ENCODE results near the gene TAL1.

The TAL1 gene

GRCh38 chr1:47216278-47217059, 15.6 kb downstream of the TAL1 start:
- Histone ChIP-seq H2AK5ac (ENCODE audit: low read length) (no peak overlapping the region), H2BK12ac (ENCODE audit: low read length) (no peak overlapping the region), H3K4me2 (ENCODE audit: low read length) (no peak overlapping the region)

GRCh38 chr1:47215713-47216112, 16.3 kb downstream of the TAL1 start:
- H2AK5ac ChIP-seq (ENCODE audit: low read length) = no peak overlapping the region
- H3K4me2 ChIP-seq (ENCODE audit: low read length) = no peak overlapping the region
- H3K23ac ChIP-seq (ENCODE audit: low read length) = no peak overlapping the region
- no peak overlapping the region for H3K4ac ChIP-seq (ENCODE audit: low read depth, low read length)
- no peaks in the 10 kb centered on the region for H3K79me1 ChIP-seq (ENCODE audit: low read length)
- WGBS (ENCODE audit: extremely low coverage, insufficient coverage, insufficient read length) = no CpG with 5 or more reads among the region's 4 CpGs
- no peak overlapping the region for H3K18ac ChIP-seq (ENCODE audit: low read length)
- DNase-seq = no peak
- H4K91ac ChIP-seq (ENCODE audit: low read depth, low read length) = no peak overlapping the region
- H2BK5ac ChIP-seq (ENCODE audit: low read depth, low read length, poor library complexity) = no peak overlapping the region
- no peak overlapping the region for H3K9ac ChIP-seq (ENCODE audit: low read length)
- H4K8ac ChIP-seq (ENCODE audit: low read depth, low read length) = no peak overlapping the region
- no peak overlapping the region for H2BK120ac ChIP-seq (ENCODE audit: insufficient read depth, low read length, poor library complexity)
- no peak overlapping the region for H3K14ac ChIP-seq (ENCODE audit: low read length)
- H3K27ac ChIP-seq (ENCODE audit: low read depth, low read length) = no peak overlapping the region
- H4K12ac ChIP-seq (ENCODE audit: low read depth, low read length) = no peak overlapping the region
- no peaks in the 10 kb centered on the region for H3K27me3 ChIP-seq (ENCODE audit: insufficient read depth, low read length)
- H3K4me3 ChIP-seq (ENCODE audit: low read depth, low read length) = no peak overlapping the region
- H3K79me2 ChIP-seq (ENCODE audit: control insufficient read depth, insufficient read depth, low read length, poor library complexity) = no peaks in the 10 kb centered on the region
- no peaks in the 10 kb centered on the region for H3K9me3 ChIP-seq (ENCODE audit: insufficient read depth, low read depth, low read length)
- peaks cover 0 to under 1% of the 10 kb centered on the region in 2 experiments for H3K4me1 ChIP-seq (ENCODE audit: control insufficient read depth in 1 of 2, insufficient read depth in 2 of 2, low read length in 2 of 2)
- no peak overlapping the region for H2AFZ ChIP-seq (ENCODE audit: insufficient read depth, low read length, poor library complexity)
- no peaks in the 10 kb centered on the region for H3K36me3 ChIP-seq (ENCODE audit: control insufficient read depth in 1 of 2, insufficient read depth in 2 of 2, low read length in 2 of 2)
- no peak overlapping the region for H2BK12ac ChIP-seq (ENCODE audit: low read length)

More at GRCh38 chr1:47216278-47217059, 15.6 kb downstream of the TAL1 start:
- no peaks in the 10 kb centered on the region for H3K79me1 ChIP-seq (ENCODE audit: low read length)
- DNase-seq = peak; percentile 43 to 62
- H2BK5ac ChIP-seq (ENCODE audit: low read depth, low read length, poor library complexity) = no peak overlapping the region
- H4K12ac ChIP-seq (ENCODE audit: low read depth, low read length) = no peak overlapping the region
- H4K91ac ChIP-seq (ENCODE audit: low read depth, low read length) = no peak overlapping the region
- no peaks in the 10 kb centered on the region for H3K9me3 ChIP-seq (ENCODE audit: insufficient read depth, low read depth, low read length)
- no peak overlapping the region for H3K23ac ChIP-seq (ENCODE audit: low read length)
- no peak overlapping the region for H2BK120ac ChIP-seq (ENCODE audit: insufficient read depth, low read length, poor library complexity)
- H3K4ac ChIP-seq (ENCODE audit: low read depth, low read length) = no peak overlapping the region
- no CpG with 5 or more reads among the region's 12 CpGs for WGBS (ENCODE audit: extremely low coverage, insufficient coverage, insufficient read length)
- H4K8ac ChIP-seq (ENCODE audit: low read depth, low read length) = no peak overlapping the region
- no peak overlapping the region for H3K9ac ChIP-seq (ENCODE audit: low read length)
- H3K27ac ChIP-seq (ENCODE audit: low read depth, low read length) = no peak overlapping the region
- no peaks in the 10 kb centered on the region for H3K36me3 ChIP-seq (ENCODE audit: control insufficient read depth in 1 of 2, insufficient read depth in 2 of 2, low read length in 2 of 2)
- no peak overlapping the region for H3K14ac ChIP-seq (ENCODE audit: low read length)
- H3K4me1 ChIP-seq (ENCODE audit: control insufficient read depth in 1 of 2, insufficient read depth in 2 of 2, low read length in 2 of 2) = no peaks in the 10 kb centered on the region
- no peak overlapping the region for H3K18ac ChIP-seq (ENCODE audit: low read length)
- H2AFZ ChIP-seq (ENCODE audit: insufficient read depth, low read length, poor library complexity) = no peak overlapping the region
- no peaks in the 10 kb centered on the region for H3K79me2 ChIP-seq (ENCODE audit: control insufficient read depth, insufficient read depth, low read length, poor library complexity)
- no peaks in the 10 kb centered on the region for H3K27me3 ChIP-seq (ENCODE audit: insufficient read depth, low read length)
- H3K4me3 ChIP-seq (ENCODE audit: low read depth, low read length) = no peak overlapping the region

- H2AK5ac ChIP-seq (ENCODE audit: low read length) = no peak overlapping the region
- H3K4me1 ChIP-seq (ENCODE audit: control insufficient read depth in 1 of 2, insufficient read depth in 2 of 2, low read length in 2 of 2) = peaks cover 0 to 5% of the 10 kb centered on the region in 2 experiments
- H2BK12ac ChIP-seq (ENCODE audit: low read length) = no peak overlapping the region
- no peak overlapping the region for H4K12ac ChIP-seq (ENCODE audit: low read depth, low read length)
- H3K27ac ChIP-seq (ENCODE audit: low read depth, low read length) = no peak overlapping the region
- H4K91ac ChIP-seq (ENCODE audit: low read depth, low read length) = no peak overlapping the region
- no peak overlapping the region for H4K8ac ChIP-seq (ENCODE audit: low read depth, low read length)
- peaks cover 2% of the 10 kb centered on the region for H3K27me3 ChIP-seq (ENCODE audit: insufficient read depth, low read length)
- WGBS (ENCODE audit: extremely low coverage, insufficient coverage, insufficient read length) = no CpG with 5 or more reads among the region's 3 CpGs
- H3K14ac ChIP-seq (ENCODE audit: low read length) = no peak overlapping the region
- H2BK5ac ChIP-seq (ENCODE audit: low read depth, low read length, poor library complexity) = no peak overlapping the region
- H2BK120ac ChIP-seq (ENCODE audit: insufficient read depth, low read length, poor library complexity) = no peak overlapping the region
- H3K9ac ChIP-seq (ENCODE audit: low read length) = no peak overlapping the region
- H3K9me3 ChIP-seq (ENCODE audit: insufficient read depth, low read depth, low read length) = no peaks in the 10 kb centered on the region
- H3K4ac ChIP-seq (ENCODE audit: low read depth, low read length) = no peak overlapping the region
- no peaks in the 10 kb centered on the region for H3K79me1 ChIP-seq (ENCODE audit: low read length)
- H3K4me3 ChIP-seq (ENCODE audit: low read depth, low read length) = no peak overlapping the region
- peak overlapping the region; percentile 18 for H3K23ac ChIP-seq (ENCODE audit: low read length)
- no peak overlapping the region for H3K4me2 ChIP-seq (ENCODE audit: low read length)
- H3K18ac ChIP-seq (ENCODE audit: low read length) = no peak overlapping the region
- no peak overlapping the region for H2AFZ ChIP-seq (ENCODE audit: insufficient read depth, low read length, poor library complexity)
- DNase-seq = no peak
- no peaks in the 10 kb centered on the region for H3K36me3 ChIP-seq (ENCODE audit: control insufficient read depth in 1 of 2, insufficient read depth in 2 of 2, low read length in 2 of 2)
- H3K79me2 ChIP-seq (ENCODE audit: control insufficient read depth, insufficient read depth, low read length, poor library complexity) = no peaks in the 10 kb centered on the region
Observed at GRCh38 chr1:47214549-47214948, 17.5 kb downstream of the TAL1 start.

- no peak overlapping the region for H2BK12ac ChIP-seq (ENCODE audit: low read length)
- no peak overlapping the region for H3K9ac ChIP-seq (ENCODE audit: low read length)
- H3K27me3 ChIP-seq (ENCODE audit: insufficient read depth, low read length) = peaks cover 4% of the 10 kb centered on the region
- no peaks in the 10 kb centered on the region for H3K9me3 ChIP-seq (ENCODE audit: insufficient read depth, low read depth, low read length)
- H3K4ac ChIP-seq (ENCODE audit: low read depth, low read length) = no peak overlapping the region
- H3K27ac ChIP-seq (ENCODE audit: low read depth, low read length) = no peak overlapping the region
- H2BK120ac ChIP-seq (ENCODE audit: insufficient read depth, low read length, poor library complexity) = no peak overlapping the region
- no peak overlapping the region for H3K23ac ChIP-seq (ENCODE audit: low read length)
- H2BK5ac ChIP-seq (ENCODE audit: low read depth, low read length, poor library complexity) = no peak overlapping the region
- H3K36me3 ChIP-seq (ENCODE audit: control insufficient read depth in 1 of 2, insufficient read depth in 2 of 2, low read length in 2 of 2) = no peaks in the 10 kb centered on the region
- H4K8ac ChIP-seq (ENCODE audit: low read depth, low read length) = no peak overlapping the region
- peaks cover 0 to 5% of the 10 kb centered on the region in 2 experiments for H3K4me1 ChIP-seq (ENCODE audit: control insufficient read depth in 1 of 2, insufficient read depth in 2 of 2, low read length in 2 of 2)
- no peak overlapping the region for H3K14ac ChIP-seq (ENCODE audit: low read length)
- H3K79me1 ChIP-seq (ENCODE audit: low read length) = no peaks in the 10 kb centered on the region
- H2AFZ ChIP-seq (ENCODE audit: insufficient read depth, low read length, poor library complexity) = no peak overlapping the region
- no peak overlapping the region for H3K4me3 ChIP-seq (ENCODE audit: low read depth, low read length)
- no peak for DNase-seq
- H4K12ac ChIP-seq (ENCODE audit: low read depth, low read length) = no peak overlapping the region
- H4K91ac ChIP-seq (ENCODE audit: low read depth, low read length) = no peak overlapping the region
- no peak overlapping the region for H3K4me2 ChIP-seq (ENCODE audit: low read length)
- H3K18ac ChIP-seq (ENCODE audit: low read length) = no peak overlapping the region
- no peaks in the 10 kb centered on the region for H3K79me2 ChIP-seq (ENCODE audit: control insufficient read depth, insufficient read depth, low read length, poor library complexity)
- no peak overlapping the region for H2AK5ac ChIP-seq (ENCODE audit: low read length)
- WGBS (ENCODE audit: extremely low coverage, insufficient coverage, insufficient read length) = no CpG with 5 or more reads among the region's 11 CpGs
Observed at GRCh38 chr1:47213230-47213963, 18.6 kb downstream of the TAL1 start.
